H9 (cell line): ENCODE data around the gene ABCD4. TPM values are rescaled to one million over a fixed set of nuclear protein-coding genes. Genes with fewer than 3 reads are reported as not detected.
A peak's percentile ranks its signal among the peaks of the same experiment; 100 is the strongest.

Experiments
- DNase-seq: peaks from one replicate; pipeline ENCODE4 v3.0.0-alpha.2; 2017
- H2AFZ ChIP-seq: one replicate; pipeline ENCODE4 v1.6.1; 2013; ENCODE audit warnings: mild to moderate bottlenecking, low read length, control low read depth, moderate library complexity
- H2AK5ac ChIP-seq: 2 replicates; pipeline ENCODE4 v1.6.1; 2013; ENCODE audit warnings: low read length, control low read depth, mixed read lengths; ENCODE audit not compliant: insufficient read length
- H2BK120ac ChIP-seq: one replicate; pipeline ENCODE4 v1.6.1; 2013; ENCODE audit warnings: low read depth, mild to moderate bottlenecking, low read length, control low read depth, inconsistent platforms; ENCODE audit not compliant: poor library complexity, severe bottlenecking
- H2BK12ac ChIP-seq: 2 replicates; pipeline ENCODE4 v1.6.1; 2013; ENCODE audit warnings: low read length, control low read depth, mixed read lengths, low read depth; ENCODE audit not compliant: insufficient read length
- H2BK15ac ChIP-seq: 2 replicates; pipeline ENCODE4 v1.6.1; 2013; ENCODE audit warnings: low read depth, low read length, control low read depth
- H2BK20ac ChIP-seq: one replicate; pipeline ENCODE4 v1.6.1; 2013; ENCODE audit warnings: low read depth, mild to moderate bottlenecking, low read length, control low read depth, inconsistent platforms; ENCODE audit not compliant: poor library complexity, severe bottlenecking
- H2BK5ac ChIP-seq: 2 replicates; pipeline ENCODE4 v1.6.1; 2013; ENCODE audit warnings: low read length, control low read depth, mixed read lengths; ENCODE audit not compliant: insufficient read length
- H3K14ac ChIP-seq: 2 replicates; pipeline ENCODE4 v1.6.1; 2013; ENCODE audit warnings: low read length, control low read depth; ENCODE audit not compliant: insufficient read depth
- H3K18ac ChIP-seq: 2 replicates; pipeline ENCODE4 v1.6.1; 2013; ENCODE audit warnings: low read depth, mild to moderate bottlenecking, mixed read lengths, low read length, control low read depth; ENCODE audit not compliant: insufficient read length
- H3K23ac ChIP-seq: 2 replicates; pipeline ENCODE4 v1.6.1; 2013; ENCODE audit warnings: low read length, control low read depth, mixed read lengths, low read depth; ENCODE audit not compliant: insufficient read length
- H3K23me2 ChIP-seq: 2 replicates; pipeline ENCODE4 v1.6.1; 2013; ENCODE audit warnings: low read depth, mild to moderate bottlenecking, mixed read lengths, low read length, control low read depth; ENCODE audit not compliant: insufficient read length, poor library complexity, severe bottlenecking
- H3K27ac ChIP-seq: 2 replicates; pipeline ENCODE4 v1.5.1; 2013; ENCODE audit warnings: low read length, control low read depth, mixed read lengths, low read depth; ENCODE audit not compliant: insufficient read length
- H3K27me3 ChIP-seq: 2 replicates; pipeline ENCODE4 v1.6.1; 2013; ENCODE audit warnings: low read length, control low read depth, inconsistent platforms; ENCODE audit not compliant: insufficient read depth
- H3K4ac ChIP-seq: 2 replicates; pipeline ENCODE4 v1.6.1; 2013; ENCODE audit warnings: low read depth, mild to moderate bottlenecking, control low read depth, inconsistent platforms, low read length, moderate library complexity
- H3K4me1 ChIP-seq: 2 replicates; pipeline ENCODE4 v1.6.1; 2013; ENCODE audit warnings: low read length, control low read depth, inconsistent platforms; ENCODE audit not compliant: insufficient read depth
- H3K4me2 ChIP-seq: 2 replicates; pipeline ENCODE4 v1.6.1; 2013; ENCODE audit warnings: low read length, control low read depth, mixed read lengths; ENCODE audit not compliant: insufficient read length, insufficient read depth
- H3K56ac ChIP-seq: 2 replicates; pipeline ENCODE4 v1.6.1; 2013; ENCODE audit warnings: low read depth, mild to moderate bottlenecking, mixed read lengths, low read length, control low read depth; ENCODE audit not compliant: insufficient read length
- H3K79me1 ChIP-seq: 2 replicates; pipeline ENCODE4 v1.6.1; 2013; ENCODE audit warnings: low read depth, mild to moderate bottlenecking, moderate library complexity, low read length, control low read depth, inconsistent platforms; ENCODE audit not compliant: insufficient read depth, poor library complexity, severe bottlenecking
- H3K79me2 ChIP-seq: 2 replicates; pipeline ENCODE4 v1.6.1; 2013; ENCODE audit warnings: low read length, control low read depth, inconsistent platforms; ENCODE audit not compliant: insufficient read depth
- H3K9ac ChIP-seq: 2 replicates; pipeline ENCODE4 v1.6.1; 2013; ENCODE audit warnings: low read length, control low read depth, mixed read lengths; ENCODE audit not compliant: insufficient read length; ENCODE audit errors: extremely low read depth
- H3K9me3 ChIP-seq: one replicate; pipeline ENCODE4 v1.6.1; 2013; ENCODE audit warnings: low read depth, low read length, inconsistent platforms; ENCODE audit not compliant: control insufficient read depth
- H3T11ph ChIP-seq: one replicate; pipeline ENCODE4 v1.6.1; 2013; ENCODE audit warnings: mild to moderate bottlenecking, low read length, control low read depth, inconsistent platforms
- H4K20me1 ChIP-seq: one replicate; pipeline ENCODE4 v1.6.1; 2013; ENCODE audit not compliant: control insufficient read depth, insufficient read length, insufficient read depth
- H4K5ac ChIP-seq: 2 replicates; pipeline ENCODE4 v1.6.1; 2013; ENCODE audit warnings: low read depth, mild to moderate bottlenecking, mixed read lengths, low read length, control low read depth; ENCODE audit not compliant: insufficient read length
- H4K8ac ChIP-seq: replicated peaks from 2 replicates; pipeline ENCODE4 v1.6.1; 2013; ENCODE audit warnings: low read length, control low read depth, mixed read lengths, low read depth; ENCODE audit not compliant: insufficient read length
- H4K91ac ChIP-seq: 2 replicates; pipeline ENCODE4 v1.6.1; 2013; ENCODE audit warnings: low read depth, mild to moderate bottlenecking, moderate library complexity, mixed read lengths, low read length, control low read depth; ENCODE audit not compliant: insufficient read length
- H3K27ac Mint-ChIP-seq, 3 experiments: 2 replicates in 2 of 3; 3 replicates in 1 of 3; pipeline ENCODE4 v1.8.0; 2020 to 2021; ENCODE audit warnings: mixed read lengths in 3 of 3, mild to moderate bottlenecking in 1 of 3, moderate library complexity in 1 of 3
- H3K27me3 Mint-ChIP-seq: 2 replicates; pipeline ENCODE4 v1.8.0; 2021; ENCODE audit warnings: low read depth, mild to moderate bottlenecking, moderate library complexity, mixed read lengths
- H3K36me3 Mint-ChIP-seq, 3 experiments: 2 replicates in 2 of 3; 3 replicates in 1 of 3; pipeline ENCODE4 v1.8.0; 2020 to 2021; ENCODE audit warnings: low read depth in 3 of 3, mixed read lengths in 3 of 3; ENCODE audit not compliant: insufficient read depth in 1 of 3
- H3K4me1 Mint-ChIP-seq, 2 experiments: 2 replicates each; pipeline ENCODE4 v1.8.0; 2020; ENCODE audit warnings: mixed read lengths in 2 of 2
- H3K4me3 Mint-ChIP-seq, 2 experiments: 2 replicates in 1 of 2; 3 replicates in 1 of 2; pipeline ENCODE4 v1.8.0; 2020 to 2021; ENCODE audit warnings: mild to moderate bottlenecking in 2 of 2, mixed read lengths in 2 of 2, moderate library complexity in 1 of 2
- H3K9me3 Mint-ChIP-seq, 2 experiments: 2 replicates in 1 of 2; 3 replicates in 1 of 2; pipeline ENCODE4 v1.8.0; 2020; ENCODE audit warnings: mild to moderate bottlenecking in 2 of 2, mixed read lengths in 2 of 2, moderate library complexity in 1 of 2
- CTCF ChIP-seq: fragments of 200-600 bp; sonication (generic); conservative IDR thresholded peaks from 3 replicates; pipeline ENCODE4 v1.8.0; 2021; ENCODE audit warnings: antibody characterized with exemption, mild to moderate bottlenecking
- WGBS: extraction: QIAGEN DNeasy Blood & Tissue Kit; methylation state at CpG from one replicate; pipeline ENCODE4 v1.1.7; 2013; ENCODE audit warnings: missing lambda C conversion rate, low lambda C conversion rate, mixed read lengths; ENCODE audit not compliant: insufficient read length; ENCODE audit errors: extremely low coverage; 5-methylcytosine and 5-hydroxymethylcytosine counted together
- total RNA-seq: library from RNA; stranded (reverse); gene quantifications from 2 replicates; pipeline ENCODE4 v1.2.1, GENCODE V29; 2021

ABCD4 gene
- total RNA-seq, 1 experiment from 2014 or later = 80.9 TPM

GRCh38 chr14:74281069-74281468 lies 21.7 kb downstream of the ABCD4 start:
- Histone ChIP-seq H3K27ac (no peak overlapping the region), H2BK12ac (no peak overlapping the region), H2AK5ac (no peak overlapping the region), H3K4ac (no peak overlapping the region), H3T11ph (no peak overlapping the region), H4K8ac (no peak overlapping the region), H3K9me3 (no peaks in the 10 kb centered on the region), H4K5ac (no peak overlapping the region), H3K23ac (no peak overlapping the region), H2BK20ac (no peak overlapping the region), H3K18ac (no peak overlapping the region), H3K27me3 (no peaks in the 10 kb centered on the region), H2BK120ac (no peak overlapping the region), H3K23me2 (no peaks in the 10 kb centered on the region), H3K4me1 (no peaks in the 10 kb centered on the region), H3K4me2 (no peak overlapping the region), H2BK5ac (no peak overlapping the region), H2AFZ (no peak overlapping the region), H3K14ac (no peak overlapping the region), H4K20me1 (no peaks in the 10 kb centered on the region), H3K79me1 (no peaks in the 10 kb centered on the region), H4K91ac (no peak overlapping the region), H2BK15ac (no peak overlapping the region), H3K79me2 (no peaks in the 10 kb centered on the region), H3K56ac (no peak overlapping the region), H3K9ac (no peak overlapping the region)
- Mint-ChIP-seq H3K36me3 (peaks cover 13 to 35% (median 29%) of the 10 kb centered on the region in 3 experiments), H3K9me3 (peaks cover 1 to 7% of the 10 kb centered on the region in 2 experiments; a peak in 1 of 5 replicates), H3K4me1 (no peaks in the 10 kb centered on the region), H3K27me3 (no peaks in the 10 kb centered on the region), H3K27ac (peak overlapping the region in 2 of 3 experiments; percentile 17 to 48; a peak in 2 of 7 replicates), H3K4me3 (no peak overlapping the region)
- TF ChIP-seq CTCF = no peak
- WGBS = no CpG with 5 or more reads among the region's 2 CpGs
- DNase-seq = no peak
